LHCN-M2 (cell line): ENCODE data around the gene HAPLN2. TPM values are rescaled to one million over a fixed set of nuclear protein-coding genes. Genes with fewer than 3 reads are reported as not detected.

Experiments used
- DNase-seq: peaks from one replicate; pipeline ENCODE4 v3.0.0-alpha.2; 2012; ENCODE audit warnings: low read depth
- total RNA-seq: library from RNA; depleted of rRNA; stranded (reverse); fragments of >200 nt; gene quantifications from 2 replicates; pipeline ENCODE4 v1.2.3, GENCODE V29; 2014

The HAPLN2 gene
- total RNA-seq, 1 experiment from 2014 or later: not detected

- peak; percentile 43 for DNase-seq
Measured at GRCh38 chr1:156662005-156662799, 43.0 kb downstream of the HAPLN2 start.

- no peak for DNase-seq
Measured at GRCh38 chr1:156662800-156663055, 43.5 kb downstream of the HAPLN2 start.

- DNase-seq: peak; percentile 96
Measured at GRCh38 chr1:156663178-156663577, 44.0 kb downstream of the HAPLN2 start.

GRCh38 chr1:156664046-156664766 lies 45.0 kb downstream of the HAPLN2 start:
- DNase-seq: peak; percentile 87

GRCh38 chr1:156664767-156665411 lies 45.7 kb downstream of the HAPLN2 start:
- peak; percentile 60 for DNase-seq

- no peak for DNase-seq
Measured at GRCh38 chr1:156665539-156665938, 46.3 kb downstream of the HAPLN2 start.

- DNase-seq: peak; percentile 68
Measured at GRCh38 chr1:156666862-156667609, 47.8 kb downstream of the HAPLN2 start.

- peak; percentile 37 for DNase-seq
Measured at GRCh38 chr1:156667610-156667967, 48.4 kb downstream of the HAPLN2 start.

- DNase-seq: no peak
Measured at GRCh38 chr1:156667968-156668709, 48.9 kb downstream of the HAPLN2 start.

- DNase-seq: no peak
Measured at GRCh38 chr1:156668801-156669637, 49.8 kb downstream of the HAPLN2 start.

- no peak for DNase-seq
Measured at GRCh38 chr1:156669794-156670193, 50.6 kb downstream of the HAPLN2 start.

- no peak for DNase-seq
Measured at GRCh38 chr1:156670359-156670758, 51.1 kb downstream of the HAPLN2 start.

- no peak for DNase-seq
Measured at GRCh38 chr1:156670791-156671190, 51.6 kb downstream of the HAPLN2 start.

GRCh38 chr1:156671804-156672203 lies 52.6 kb downstream of the HAPLN2 start:
- no peak for DNase-seq

- DNase-seq: no peak
Measured at GRCh38 chr1:156673387-156674121, 54.3 kb downstream of the HAPLN2 start.
